B cell (primary cell): ENCODE measurements around the gene HERPUD1. TPM values are rescaled to one million over a fixed set of nuclear protein-coding genes. Genes with fewer than 3 reads are reported as not detected.
"Not testable (repeated sequence)": the region's sequence is repeated elsewhere in the genome, so short reads cannot be mapped to it uniquely, and the experiment has no call there.

Experiments
- ATAC-seq: fragments of 200-7000 bp; cut with Tn5 transposase; one replicate; pipeline ENCODE4 v1.10.0; 2021; ENCODE audit warnings: low read depth, mild to moderate bottlenecking, moderate number of reproducible peaks, moderate library complexity
- CTCF ChIA-PET: fragments of 350-600 bp; sonication (Branson Sonifier 250); formaldehyde crosslinking; loops from one replicate; lab custom pipeline; 2021; ENCODE audit warnings: antibody characterized with exemption, inconsistent platforms; lab: Charles Lee
- POLR2A ChIA-PET: fragments of 350-600 bp; sonication (Branson Sonifier 250); formaldehyde crosslinking; loops from one replicate; lab custom pipeline; 2021; ENCODE audit warnings: antibody characterized with exemption; lab: Charles Lee
- DNase-seq: peaks from one replicate; pipeline ENCODE4 v3.0.0; 2013
- H2AFZ ChIP-seq: 2 replicates; pipeline ENCODE4 v1.6.1; 2012; ENCODE audit warnings: mild to moderate bottlenecking, low read depth, low read length; ENCODE audit not compliant: insufficient read depth, poor library complexity, severe bottlenecking
- H3K27ac ChIP-seq, 2 donors: 1 replicate in 1 of 2; 2 replicates in 1 of 2; pipeline ENCODE4 v1.5.1; 2012 to 2013; ENCODE audit warnings: low read length in 2 of 2, mild to moderate bottlenecking in 2 of 2, moderate library complexity in 1 of 2
- H3K27me3 ChIP-seq, 4 experiments: fragments of 200-600 bp in 1 of 4; sonication (generic) in 1 of 4; replicated peaks in 1 of 4; 1 replicate in 2 of 4; 2 replicates in 2 of 4; pipeline versions ENCODE4 v1.6.1 to v1.7.0; 2013 to 2016; ENCODE audit warnings: low read length in 3 of 4, mild to moderate bottlenecking in 2 of 4, mixed read lengths in 1 of 4, moderate library complexity in 1 of 4; ENCODE audit not compliant: insufficient read depth in 4 of 4, control insufficient read depth in 3 of 4; ENCODE audit errors: control extremely low read depth in 1 of 4
- H3K36me3 ChIP-seq, 2 experiments: replicated peaks in 1 of 2; 1 replicate in 1 of 2; 2 replicates in 1 of 2; pipeline versions ENCODE4 v1.6.1 to v1.7.1; 2013; ENCODE audit warnings: low read length in 1 of 2; ENCODE audit not compliant: insufficient read depth in 2 of 2, control insufficient read depth in 1 of 2; ENCODE audit errors: control extremely low read depth in 1 of 2, extremely low read depth in 1 of 2
- H3K4me1 ChIP-seq, 2 donors: fragments of 200-600 bp in 1 of 2; sonication (generic) in 1 of 2; 1 replicate in 1 of 2; 2 replicates in 1 of 2; pipeline versions ENCODE4 v1.5.1 to v1.6.1; 2013 to 2017; ENCODE audit warnings: low read length in 2 of 2; ENCODE audit not compliant: control insufficient read depth in 2 of 2, insufficient read depth in 2 of 2
- H3K4me2 ChIP-seq: replicated peaks from 2 replicates; pipeline ENCODE3; 2012; ENCODE audit warnings: mild to moderate bottlenecking, low read depth, low read length; ENCODE audit not compliant: poor library complexity, severe bottlenecking
- H3K4me3 ChIP-seq, 5 experiments: fragments of 200-600 bp in 1 of 5; sonication (generic) in 1 of 5; 1 replicate in 3 of 5; 2 replicates in 2 of 5; pipeline versions ENCODE4 v1.5.1 to v1.7.0; 2011 to 2016; ENCODE audit warnings: low read length in 4 of 5, mild to moderate bottlenecking in 4 of 5, low read depth in 2 of 5, control low read depth in 1 of 5, moderate library complexity in 1 of 5; ENCODE audit not compliant: insufficient read depth in 1 of 5; ENCODE audit errors: control extremely low read depth in 1 of 5, extremely low read depth in 1 of 5
- H3K79me2 ChIP-seq: fragments of 200-600 bp; sonication (generic); one replicate; pipeline ENCODE4 v1.6.0; 2016; ENCODE audit warnings: low read length; ENCODE audit not compliant: control insufficient read depth, insufficient read depth
- H3K9ac ChIP-seq: fragments of 200-600 bp; sonication (generic); 2 replicates; pipeline ENCODE4 v1.6.1; 2017; ENCODE audit warnings: mild to moderate bottlenecking, low read length, moderate library complexity
- H3K9me3 ChIP-seq, 3 donors: one replicate each; pipeline versions ENCODE4 v1.6.1 to v1.7.1; 2013; ENCODE audit warnings: low read length in 2 of 3; ENCODE audit not compliant: control insufficient read depth in 2 of 3, insufficient read depth in 1 of 3; ENCODE audit errors: control extremely low read depth in 1 of 3
- H4K20me1 ChIP-seq: 2 replicates; pipeline ENCODE4 v1.6.0; 2012; ENCODE audit warnings: mild to moderate bottlenecking, low read length; ENCODE audit not compliant: insufficient read depth, control insufficient read depth, poor library complexity, severe bottlenecking
- H3K27ac Mint-ChIP-seq: one replicate; pipeline ENCODE4 v1.8.0; 2021; ENCODE audit warnings: mixed read lengths
- H3K27me3 Mint-ChIP-seq: one replicate; pipeline ENCODE4 v1.8.0; 2021; ENCODE audit warnings: mixed read lengths
- H3K4me1 Mint-ChIP-seq: one replicate; pipeline ENCODE4 v1.8.0; 2021; ENCODE audit warnings: mixed read lengths
- H3K4me3 Mint-ChIP-seq: one replicate; pipeline ENCODE4 v1.8.0; 2021; ENCODE audit warnings: mixed read lengths
- H3K9me3 Mint-ChIP-seq: one replicate; pipeline ENCODE4 v1.8.0; 2022; ENCODE audit warnings: mixed read lengths; ENCODE audit not compliant: insufficient read depth
- CTCF ChIP-seq: fragments of 200-600 bp; IDR thresholded peaks from one replicate; pipeline ENCODE4 v1.8.0; 2022; ENCODE audit warnings: antibody characterized with exemption, mild to moderate bottlenecking
- EZH2 ChIP-seq: IDR thresholded peaks from 2 replicates; pipeline ENCODE4 v1.6.1; 2012; ENCODE audit warnings: borderline replicate concordance, low read depth, mild to moderate bottlenecking, moderate library complexity, low read length; ENCODE audit not compliant: insufficient read depth, poor library complexity, severe bottlenecking
- WGBS: methylation state at CpG from one replicate; pipeline ENCODE4 v1.1.5; 2013; ENCODE audit warnings: missing lambda C conversion rate; ENCODE audit not compliant: insufficient coverage; 5-methylcytosine and 5-hydroxymethylcytosine counted together
- intact Hi-C: fragments of 100-400 bp; cut with micrococcal nuclease; formaldehyde crosslinking; loops from one replicate; pipeline ENCODE4 v1.10.0; 2022
- polyA plus RNA-seq: library from polyadenylated mRNA; depleted of rRNA; stranded (reverse); fragments of >200 nt; gene quantifications from 2 replicates; pipeline ENCODE4 v1.2.3, GENCODE V29; 2012
- total RNA-seq, 2 donors: library from RNA; stranded (reverse); fragments of 120-200 nt in 1 of 2; gene quantifications; 1 replicate in 1 of 2; 2 replicates in 1 of 2; pipeline versions ENCODE4 v1.2.3 to v1.2.4, GENCODE V29; 2013 to 2022

The HERPUD1 gene
- total and polyA plus RNA-seq, 2 donors (not counting 1 experiment from before 2014, with no cell fraction given), result 273 to 1,041 TPM

- ChIA-PET POLR2A (interaction anchor here (0.6 to 0.7 kb wide), 2 partner anchors 11 to 35 kb away, joined by 3 to 8 read pairs; no protein-coding TSS in a partner anchor), CTCF (interaction anchor here (3.5 to 10.3 kb wide), 3 partner anchors 15 to 21 kb away, joined by 27 to 124 read pairs (median 33); no protein-coding TSS in a partner anchor)
- H3K79me2 ChIP-seq, result peaks cover 34% of the 10 kb centered on the region
- peak overlapping the region; percentile 99 for H3K27ac Mint-ChIP-seq
- intact Hi-C loops, result no loop called here
- peaks cover 0 to 4% of the 10 kb centered on the region in 2 experiments for H3K36me3 ChIP-seq
- H3K9me3 ChIP-seq, result no peaks in the 10 kb centered on the region
- H3K4me1 ChIP-seq, result peaks cover 65 to 86% of the 10 kb centered on the region in 2 donors
- no peaks in the 10 kb centered on the region for H3K27me3 ChIP-seq
- peaks cover 88% of the 10 kb centered on the region for H3K4me1 Mint-ChIP-seq
- no peak for ATAC-seq
- no peaks in the 10 kb centered on the region for H3K27me3 Mint-ChIP-seq
- H3K27ac ChIP-seq, result peak overlapping the region; percentile 19 to 70
- no peak overlapping the region for H3K4me3 Mint-ChIP-seq
- H2AFZ ChIP-seq, result no peak overlapping the region
- WGBS, result no CpG with 5 or more reads among the region's 1 CpG
- peak overlapping the region; percentile 26 for H3K4me2 ChIP-seq
- no peaks in the 10 kb centered on the region for H3K9me3 Mint-ChIP-seq
- no peak for DNase-seq
- no peaks in the 10 kb centered on the region for H4K20me1 ChIP-seq
- no peak overlapping the region for H3K4me3 ChIP-seq
- TF ChIP-seq EZH2 (no peak), CTCF (no peak)
- no peak overlapping the region for H3K9ac ChIP-seq
These were observed 54.4 kb downstream of the HERPUD1 start for GRCh38 chr16:56986361-56986760.

- peak overlapping the region; percentile 99 for H3K27ac Mint-ChIP-seq
- H3K4me2 ChIP-seq, H3K9ac ChIP-seq, H4K20me1 ChIP-seq, intact Hi-C loops, ATAC-seq, H3K4me3 ChIP-seq, H3K9me3 Mint-ChIP-seq, H3K36me3 ChIP-seq, H2AFZ ChIP-seq, H3K9me3 ChIP-seq, H3K27me3 Mint-ChIP-seq, H3K27me3 ChIP-seq, DNase-seq: not testable (repeated sequence)
- 94% methylated on average over 3 of the region's 4 CpGs for WGBS
- peaks cover 86% of the 10 kb centered on the region for H3K4me1 Mint-ChIP-seq
- POLR2A ChIA-PET, result interaction anchor here (0.6 to 1.5 kb wide), 5 partner anchors 8 to 36 kb away, joined by 3 to 8 read pairs (median 4); no protein-coding TSS in a partner anchor
- H3K4me1 ChIP-seq, result peaks cover 64 to 86% of the 10 kb centered on the region in 2 donors
- H3K27ac ChIP-seq, result peak overlapping the region in 1 of 2 donors; percentile 70
- peak overlapping the region; percentile 59 for H3K4me3 Mint-ChIP-seq
- peaks cover 39% of the 10 kb centered on the region for H3K79me2 ChIP-seq
- CTCF ChIA-PET, result interaction anchor here (3.5 to 10.3 kb wide), 2 partner anchors 15 to 21 kb away, joined by 33 to 124 read pairs; no protein-coding TSS in a partner anchor
These were observed 55.0 kb downstream of the HERPUD1 start for GRCh38 chr16:56986908-56987307.
